ENCODE data around the gene UBE2H.
"Not testable (repeated sequence)": the region's sequence is repeated elsewhere in the genome, so short reads cannot be mapped to it uniquely, and the experiment has no call there.

Gene UBE2H

GRCh38 chr7:129907122-129907736 is 45.5 kb downstream of the UBE2H start:
- no peak for DNase-seq

GRCh38 chr7:129906700-129907099 is 46.1 kb downstream of the UBE2H start:
- no peak for DNase-seq

- no peak for DNase-seq
Observed at GRCh38 chr7:129903935-129904334, 48.8 kb downstream of the UBE2H start.

DNA sequence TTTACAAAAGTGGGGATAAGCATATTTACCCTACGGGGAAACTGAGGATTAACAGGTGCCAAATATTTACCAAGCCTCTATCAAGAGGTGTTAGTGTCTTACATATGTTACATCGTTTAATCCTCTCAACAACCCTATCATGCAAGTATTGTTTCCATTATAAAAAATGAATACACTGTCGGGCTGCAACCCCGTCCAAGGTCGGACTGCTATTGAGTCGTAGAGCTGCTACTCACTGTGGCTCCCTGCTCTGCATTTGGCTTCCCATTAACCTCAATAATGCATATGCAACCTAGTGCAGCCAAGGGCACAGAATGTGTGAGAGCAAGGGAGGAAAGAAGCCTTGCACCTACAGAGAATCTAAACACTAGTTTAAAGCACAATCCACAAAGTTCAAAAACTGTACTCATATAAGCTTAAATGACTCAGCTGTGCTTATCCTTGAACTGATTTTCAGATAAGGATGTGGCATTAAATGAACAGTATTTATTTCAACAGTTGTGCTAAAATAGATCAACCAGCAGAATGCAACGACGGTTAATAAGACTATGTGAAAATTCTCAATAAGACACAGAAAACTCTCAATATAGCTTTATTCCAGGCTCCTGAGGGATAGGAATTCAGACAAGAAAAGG is 49.9 kb downstream of the UBE2H start:
- no peak for DNase-seq

DNA sequence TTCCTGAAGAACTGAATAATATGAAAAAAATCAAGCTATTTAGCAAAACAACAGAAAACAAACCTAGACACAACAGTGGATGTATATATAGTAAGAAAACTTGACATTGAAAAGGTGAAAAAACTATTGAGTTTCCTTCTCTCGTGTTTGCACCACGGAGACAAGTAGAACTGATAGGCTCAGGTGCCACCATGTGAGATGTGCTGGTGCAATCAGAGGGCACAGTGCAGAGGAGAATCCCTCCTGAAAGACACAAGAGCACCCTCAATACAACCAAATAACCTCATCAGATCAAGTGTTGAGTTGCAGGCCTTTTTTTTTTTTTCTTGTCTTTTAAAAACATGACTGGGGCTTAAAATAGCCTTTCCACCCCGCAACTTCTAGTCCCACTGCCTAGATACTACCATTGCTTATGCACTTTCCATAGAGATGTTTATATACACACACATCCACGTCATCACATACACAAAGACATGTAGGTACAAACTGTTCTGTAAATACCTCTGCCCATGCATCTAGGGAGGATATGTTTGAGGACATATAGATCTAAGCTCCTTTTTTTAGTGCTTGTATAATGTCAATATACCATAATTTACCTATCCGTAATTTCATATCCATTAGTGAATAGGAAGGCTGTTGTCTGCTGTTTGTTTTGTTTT is 54.1 kb downstream of the UBE2H start:
- DNase-seq = no peak

DNA sequence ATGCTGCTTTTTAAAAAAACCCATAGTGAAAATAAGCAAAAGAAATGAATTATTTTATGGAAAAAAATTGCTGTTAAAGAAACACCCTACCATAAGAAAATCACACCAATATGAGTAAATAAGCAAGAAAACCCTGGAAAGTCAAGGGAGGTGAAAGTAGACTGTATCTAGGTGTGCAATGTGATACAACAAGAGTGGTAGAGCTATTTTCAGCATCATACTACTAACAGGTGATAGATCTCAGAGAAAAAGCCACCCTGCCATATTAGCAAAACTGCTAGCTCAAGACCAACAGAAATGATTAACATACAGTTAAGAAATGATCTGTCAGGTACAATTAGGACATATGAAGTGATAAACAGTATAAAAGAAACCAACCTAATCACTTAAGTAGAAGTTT is 54.8 kb downstream of the UBE2H start:
- no peak for DNase-seq

DNA sequence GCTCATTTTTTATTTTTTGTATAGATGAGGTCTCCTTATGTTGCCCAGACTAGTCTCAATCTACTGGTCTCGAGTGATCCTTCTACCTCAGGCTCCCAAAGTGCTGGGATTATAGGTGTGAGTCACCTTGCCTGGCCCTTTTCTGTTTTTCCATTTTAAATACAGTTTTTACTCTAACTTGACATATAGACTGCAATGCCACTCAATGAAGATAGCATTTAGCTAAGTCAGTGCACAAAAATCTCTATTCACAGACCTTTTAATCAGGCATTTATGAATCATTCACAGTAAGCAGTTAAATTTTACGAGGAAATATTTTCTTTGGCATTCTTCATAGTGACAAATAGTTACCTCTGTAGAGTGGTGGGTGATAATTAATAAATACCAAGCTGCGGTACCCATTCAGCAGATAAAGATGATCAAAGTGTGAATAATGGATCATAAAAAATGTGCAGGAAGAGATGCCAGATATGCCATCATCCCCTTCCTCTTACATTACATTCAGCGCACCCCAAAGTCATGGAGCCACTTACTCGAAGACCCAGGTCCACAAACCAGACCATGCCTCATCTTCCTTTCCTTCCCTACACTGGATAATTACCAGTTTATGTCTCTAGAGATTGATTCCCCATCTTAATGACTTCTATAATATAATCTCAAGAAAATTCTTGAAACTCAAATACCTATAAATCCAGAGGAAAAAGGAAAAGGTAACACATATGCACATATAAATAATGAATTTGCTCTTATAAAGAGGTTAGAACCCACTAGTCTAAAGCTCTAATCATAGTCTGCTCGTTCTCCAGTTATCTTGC is 56.0 kb downstream of the UBE2H start:
- DNase-seq = no peak

DNA sequence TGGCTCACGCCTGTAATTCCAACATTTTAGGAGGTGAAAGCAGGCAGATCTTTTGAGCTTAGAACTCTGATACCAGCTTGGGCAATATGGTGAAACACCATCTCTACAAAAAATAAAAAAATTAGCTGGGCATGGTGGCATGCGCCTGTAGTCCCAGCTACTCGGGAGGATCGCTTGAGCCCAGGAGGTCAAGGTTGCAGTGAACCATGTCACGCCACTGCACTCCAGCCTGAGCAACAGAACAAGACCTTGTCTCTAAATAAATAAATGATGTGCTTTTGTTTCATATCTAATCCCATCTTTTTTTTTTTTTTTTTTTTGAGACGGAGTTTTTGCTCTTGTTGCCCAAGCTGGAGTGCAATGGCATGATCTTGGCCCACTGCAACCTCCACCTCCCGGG is 58.6 kb downstream of the UBE2H start:
- DNase-seq = not testable (repeated sequence)

- no peak for DNase-seq
Observed at GRCh38 chr7:129890090-129890489, 62.7 kb downstream of the UBE2H start.

- DNase-seq = no peak
Observed at GRCh38 chr7:129889133-129889844, 63.5 kb downstream of the UBE2H start.

DNA sequence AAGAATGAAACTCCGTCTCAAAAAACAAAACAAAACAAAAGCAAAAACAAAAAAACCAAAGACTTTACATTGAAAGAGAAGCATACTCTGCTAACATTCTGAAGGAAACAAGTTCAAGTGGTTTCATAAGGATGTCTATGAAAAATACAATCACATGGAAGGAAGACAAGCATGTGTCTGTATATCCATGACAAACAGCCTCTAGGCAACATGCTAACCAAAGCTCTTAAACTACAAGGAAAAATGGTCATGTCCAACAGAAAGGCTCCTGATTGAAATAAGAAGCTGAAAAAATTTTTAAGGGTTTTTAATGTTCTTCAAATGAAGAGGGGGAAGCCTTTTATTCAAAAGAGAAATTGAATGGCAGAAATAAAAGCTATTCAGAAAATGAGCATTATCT is 64.9 kb downstream of the UBE2H start:
- no peak for DNase-seq

GRCh38 chr7:129886818-129887186 is 66.0 kb downstream of the UBE2H start:
- no peak for DNase-seq

- DNase-seq = no peak
Observed at GRCh38 chr7:129886167-129886817, 66.5 kb downstream of the UBE2H start.

DNA sequence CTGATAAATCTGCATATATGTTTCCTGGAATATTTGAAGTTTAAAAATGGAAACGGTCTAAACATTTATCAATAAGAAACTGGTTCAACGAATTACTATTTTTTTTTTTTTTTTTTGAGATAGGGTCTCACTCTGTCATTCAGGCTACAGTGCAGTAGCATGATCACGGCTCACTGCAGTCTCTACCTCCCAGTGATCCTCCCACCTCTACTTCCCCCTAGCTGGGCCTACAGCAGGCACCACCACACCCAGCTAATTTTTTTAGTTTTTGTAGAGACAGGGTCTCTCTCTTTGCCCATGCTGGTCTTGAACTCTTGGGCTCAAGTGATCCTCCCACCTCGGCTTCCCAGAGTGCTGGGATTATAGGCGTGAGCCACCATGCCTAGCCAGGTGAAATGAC is 68.3 kb downstream of the UBE2H start:
- DNase-seq = no peak

- DNase-seq = no peak
Observed at GRCh38 chr7:129883151-129883550, 69.6 kb downstream of the UBE2H start.

DNA sequence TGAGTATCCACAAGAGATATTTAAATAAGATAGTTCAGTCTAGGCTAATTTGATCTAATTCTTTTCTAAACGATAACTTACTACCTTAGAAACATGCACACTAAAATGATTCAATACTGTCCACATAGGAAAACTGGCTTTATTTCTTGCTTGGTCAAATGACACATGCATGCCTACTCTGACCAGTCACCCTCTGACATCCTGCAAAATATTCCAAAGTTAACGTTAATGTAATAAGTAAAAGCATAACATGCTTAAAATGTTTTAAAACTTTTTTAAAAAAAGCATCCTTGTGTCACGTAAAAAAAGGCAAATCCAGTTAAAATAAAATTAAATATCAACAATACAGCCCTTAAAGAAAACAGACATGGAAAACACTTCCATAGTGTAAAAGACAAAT is 70.2 kb downstream of the UBE2H start:
- no peak for DNase-seq

GRCh38 chr7:129877146-129877792 is 75.5 kb downstream of the UBE2H start:
- DNase-seq = no peak

DNA sequence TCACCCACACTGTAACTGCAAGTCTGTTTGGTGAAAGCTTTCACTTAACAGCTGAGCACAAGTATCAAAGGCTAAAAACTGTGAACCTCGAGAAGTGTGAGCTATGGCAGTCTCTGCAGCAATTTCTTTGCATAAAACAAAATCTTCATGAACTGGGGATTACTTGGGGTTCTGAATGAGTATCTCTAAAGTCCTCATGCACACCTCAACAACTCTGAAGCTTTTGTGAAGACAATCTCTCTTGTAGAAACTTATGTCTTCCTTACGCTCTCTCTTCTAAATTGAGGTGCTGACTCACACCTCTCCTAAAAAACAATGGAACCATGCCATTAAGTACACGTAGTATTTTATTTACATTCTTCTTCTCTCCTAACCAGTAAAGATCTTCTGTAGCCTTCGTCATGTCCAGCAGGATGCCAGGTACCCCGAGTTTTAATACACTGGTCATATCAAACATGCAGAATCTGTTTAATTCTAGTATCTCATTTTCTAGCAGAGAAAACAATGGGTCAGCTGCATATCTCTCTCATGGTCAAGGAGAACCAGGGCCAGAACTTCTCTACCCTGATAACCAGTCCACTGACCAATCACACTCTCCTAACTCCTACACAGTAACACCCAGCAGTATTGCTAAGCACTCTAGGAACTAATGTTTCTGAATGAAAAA is 76.9 kb downstream of the UBE2H start:
- no peak for DNase-seq

GRCh38 chr7:129875160-129875559 is 77.6 kb downstream of the UBE2H start:
- no peak for DNase-seq

DNA sequence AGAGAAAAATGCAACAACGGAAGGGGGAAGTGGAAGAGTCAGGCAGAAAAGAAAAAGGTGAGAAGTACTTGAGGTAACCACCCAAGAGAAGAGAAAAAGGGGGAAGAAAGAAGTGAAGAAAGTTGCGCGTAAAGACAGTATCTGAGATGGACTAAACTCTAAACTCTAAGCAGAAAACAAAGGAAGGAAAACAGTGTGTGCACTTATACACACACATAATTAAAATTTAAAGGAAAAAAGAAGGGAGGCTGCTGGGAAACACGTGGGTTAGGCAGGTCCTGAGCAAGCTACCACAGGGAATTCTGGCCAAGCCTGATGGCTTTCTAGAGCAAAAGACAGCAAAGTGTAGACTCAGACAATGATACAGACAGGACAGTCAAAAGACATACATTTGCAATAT is 78.0 kb downstream of the UBE2H start:
- DNase-seq = no peak

DNA sequence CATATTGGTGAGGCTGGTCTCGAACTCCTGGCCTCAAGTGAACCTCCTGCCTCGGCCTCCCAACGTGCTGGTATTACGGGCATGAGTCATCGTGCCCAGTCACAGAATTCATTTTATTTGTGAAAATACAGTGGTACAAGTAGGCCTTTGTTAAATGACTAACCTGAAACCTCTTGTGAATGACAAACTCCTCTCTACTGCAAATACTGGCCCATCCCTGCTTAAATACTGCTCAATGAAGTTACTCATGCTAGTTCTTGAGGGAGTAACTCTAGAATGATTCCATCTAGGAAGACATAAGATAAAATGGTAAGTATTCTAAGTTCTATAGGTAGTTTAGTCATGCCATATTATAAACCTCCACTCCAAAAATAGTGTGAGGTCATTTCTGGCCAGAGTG is 80.7 kb downstream of the UBE2H start:
- DNase-seq = no peak

All from activated CD4-positive, alpha-beta T cell treated with anti-CD3 and anti-CD28 coated beads, Interleukin-2, amount 50 U/mL, for 1 hour (primary cell).